GM19023 (cell line): ENCODE data around the gene GNB2.

Experiments used
- ATAC-seq: cut with Tn5 transposase; IDR thresholded peaks from one replicate; pipeline ENCODE4 v1.9.1; 2021; ENCODE audit warnings: mild to moderate bottlenecking, moderate library complexity; ENCODE audit not compliant: unreplicated experiment

The GNB2 gene

GRCh38 chr7:100673302-100673941 is at the start of gene GNB2:
Gene GNB2 (plus strand): TSS chr7:100673740. CDS start chr7:100676266, 2,526 bp downstream.
- ATAC-seq, result peak; percentile 64

- no peak for ATAC-seq
Observed at GRCh38 chr7:100623951-100624824, 49.4 kb upstream of the GNB2 start.

- no peak for ATAC-seq
Observed at GRCh38 chr7:100626055-100626454, 47.5 kb upstream of the GNB2 start.

GRCh38 chr7:100626530-100627237 is 46.9 kb upstream of the GNB2 start:
- ATAC-seq, result peak; percentile 87

DNA sequence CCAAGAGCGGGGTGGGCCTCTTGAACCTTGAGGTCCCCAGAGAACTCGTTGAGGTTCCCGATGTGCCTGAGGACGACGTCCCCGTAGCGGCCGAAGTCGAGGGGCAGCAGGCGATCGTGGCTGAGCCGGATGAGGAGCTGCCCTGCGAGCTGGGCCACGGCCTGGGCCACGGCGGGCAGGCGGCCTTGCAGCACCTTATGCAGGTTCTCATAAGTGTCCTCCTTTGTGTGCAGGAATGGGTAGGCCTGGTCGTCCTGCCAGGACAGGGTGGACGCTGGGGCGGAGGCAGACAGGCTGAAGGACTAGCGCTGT is 46.3 kb upstream of the GNB2 start:
- no peak for ATAC-seq

- ATAC-seq, result no peak
Observed at GRCh38 chr7:100629117-100629716, 44.3 kb upstream of the GNB2 start.

DNA sequence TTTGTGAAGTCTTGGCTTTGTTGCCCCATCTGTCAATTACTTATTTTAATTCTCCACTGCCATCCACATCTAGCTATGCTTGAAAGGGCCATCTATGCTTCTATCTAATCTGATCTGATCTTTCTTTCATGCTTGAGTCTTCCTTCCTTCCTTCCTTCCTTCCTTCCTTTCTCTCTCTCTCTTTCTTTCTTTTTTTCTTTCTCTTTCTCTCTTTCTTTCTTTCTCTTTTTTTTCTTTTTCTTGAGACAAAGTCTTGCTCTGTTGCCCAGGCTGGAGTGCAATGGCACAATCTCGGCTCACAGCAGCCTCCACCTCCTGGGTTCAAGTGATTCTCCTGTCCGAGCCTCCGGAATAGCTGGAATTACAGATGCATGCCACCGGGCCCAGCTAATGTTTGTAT is 43.5 kb upstream of the GNB2 start:
- no peak for ATAC-seq

DNA sequence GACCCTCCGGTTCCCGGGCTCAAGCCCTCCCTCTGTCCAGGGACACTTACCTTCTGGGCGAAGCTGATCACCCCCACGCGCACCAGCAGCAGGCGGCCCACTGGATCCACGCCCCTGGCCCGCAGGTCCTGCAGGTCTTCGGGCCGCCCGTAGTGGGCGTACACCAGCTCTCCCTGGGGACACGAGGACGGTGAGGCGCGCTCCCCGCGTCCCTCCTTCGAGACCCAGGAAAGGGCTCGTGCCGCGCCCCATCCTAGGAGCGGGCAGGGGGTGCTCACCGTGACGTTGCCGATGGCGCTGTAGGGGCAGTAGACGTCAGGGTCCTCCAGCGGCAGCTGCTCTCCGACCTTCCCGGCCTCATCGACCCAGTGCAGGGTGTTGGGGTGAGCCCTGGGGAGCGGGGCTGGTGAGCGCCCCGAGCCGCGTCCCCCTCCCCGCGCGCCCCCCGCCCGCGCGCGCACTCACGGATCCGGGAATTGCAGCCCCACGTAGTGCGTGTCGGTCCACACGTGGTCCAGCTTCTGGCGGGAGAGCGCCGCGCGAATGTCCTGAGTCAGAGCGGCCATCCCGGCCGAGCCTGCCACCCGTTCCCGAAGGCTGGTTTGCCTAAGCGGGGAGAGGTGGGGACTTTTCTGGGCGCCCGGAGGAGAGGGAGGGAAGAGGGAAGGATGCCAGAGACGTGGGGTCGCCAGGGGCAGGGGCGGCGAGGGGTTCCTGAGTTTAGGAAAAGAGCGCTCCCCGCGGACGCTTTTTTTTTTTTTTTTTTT is 40.4 kb upstream of the GNB2 start:
- no peak for ATAC-seq

- ATAC-seq, result no peak
Observed at GRCh38 chr7:100639995-100640516, 33.5 kb upstream of the GNB2 start.

- no peak for ATAC-seq
Observed at GRCh38 chr7:100640517-100641440, 32.8 kb upstream of the GNB2 start.

GRCh38 chr7:100641463-100641859 is 32.1 kb upstream of the GNB2 start, which contains the start of gene TFR2:
Gene TFR2 (minus strand): TSS chr7:100641552. CDS start chr7:100641509, 43 bp downstream.
- no peak for ATAC-seq

DNA sequence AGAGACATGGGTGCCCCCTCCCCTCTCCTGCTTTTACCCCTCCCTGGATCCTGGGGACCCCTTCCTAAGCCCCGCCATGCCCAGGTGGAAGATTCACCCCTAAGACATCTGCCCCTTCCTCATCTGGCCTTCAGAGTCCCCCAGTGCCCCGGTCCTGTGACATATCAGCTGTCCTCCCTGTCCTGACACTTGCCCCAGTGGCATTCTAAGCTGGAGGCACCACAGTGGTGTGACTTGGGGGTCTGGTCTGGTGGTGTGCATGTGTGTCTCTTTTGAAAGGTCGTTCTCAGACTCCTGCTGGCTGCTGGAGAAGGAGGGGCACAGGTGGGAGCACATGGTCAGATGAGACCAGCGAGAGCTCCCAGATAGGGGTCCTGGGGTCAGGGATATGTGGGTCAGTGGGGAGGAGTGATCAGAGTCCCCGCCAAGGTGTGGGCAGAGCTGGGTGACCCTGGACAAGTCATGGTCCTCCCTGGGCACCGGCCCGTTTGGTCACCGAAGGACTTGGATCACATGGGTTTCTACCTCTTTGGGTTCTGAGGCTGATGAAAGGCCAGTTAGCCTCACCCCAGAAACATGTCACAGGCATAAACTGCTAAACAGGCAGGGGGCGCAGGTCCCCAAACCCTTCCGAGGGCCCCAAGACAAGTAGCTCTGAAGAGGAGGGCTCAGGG is 31.5 kb upstream of the GNB2 start:
- no peak for ATAC-seq

DNA sequence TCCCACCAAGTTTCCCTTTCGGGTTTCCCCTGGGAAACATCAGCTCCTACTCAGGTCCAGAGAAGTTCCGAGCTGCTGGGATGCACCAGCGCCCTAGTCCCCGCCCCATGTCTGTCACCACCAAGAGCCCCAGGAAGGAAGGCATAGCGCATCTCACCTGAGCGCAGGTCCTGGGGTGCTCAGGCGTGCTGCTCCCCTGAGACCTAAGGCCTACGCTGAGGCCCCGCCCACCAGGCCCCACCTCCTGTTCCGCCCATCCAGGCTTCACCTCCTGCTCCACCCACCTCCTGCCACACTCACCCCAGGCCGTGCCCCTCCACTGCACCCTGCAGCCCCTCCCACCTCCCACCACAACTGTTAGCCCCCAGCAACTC is 31.0 kb upstream of the GNB2 start:
- ATAC-seq, result no peak

- no peak for ATAC-seq
Observed at GRCh38 chr7:100649826-100650565, 23.5 kb upstream of the GNB2 start.

- ATAC-seq, result no peak
Observed at GRCh38 chr7:100654908-100655831, 18.4 kb upstream of the GNB2 start.

GRCh38 chr7:100655908-100656674 is 17.4 kb upstream of the GNB2 start, which contains the start of gene ACTL6B:
Gene ACTL6B (minus strand): TSS chr7:100656448. CDS start chr7:100656354, 94 bp downstream.
- ATAC-seq, result no peak
